Keratinocyte (primary cell): Measurements from ENCODE around the gene GOLGA6B.
"Not testable (repeated sequence)": the region's sequence is repeated elsewhere in the genome, so short reads cannot be mapped to it uniquely, and the experiment has no call there.

Experiments
- CTCF ChIP-seq, 3 experiments: IDR thresholded peaks in 1 of 3; conservative IDR thresholded peaks in 1 of 3; optimal IDR thresholded peaks in 1 of 3; 2 replicates in 2 of 3; 3 replicates in 1 of 3; pipeline versions ENCODE3 to v1.5.1; 2011; ENCODE audit warnings: low read length in 3 of 3, mild to moderate bottlenecking in 3 of 3, moderate library complexity in 2 of 3, control low read depth in 1 of 3, inconsistent platforms in 1 of 3; ENCODE audit not compliant: insufficient read depth in 2 of 3; ENCODE audit errors: extremely low read depth in 1 of 3
- EZH2 ChIP-seq: IDR thresholded peaks from one replicate; pipeline ENCODE4 v1.6.1; 2012; ENCODE audit warnings: inconsistent platforms, mild to moderate bottlenecking, low read length, moderate library complexity

- TF ChIP-seq EZH2 = not testable (repeated sequence)
- peak in 1 of 3 experiments; percentile 16 for TF ChIP-seq CTCF (optimal IDR thresholded peaks at IDR 0.05 in 1 of 3, IDR thresholded peaks at IDR 0.05 in 1 of 3, conservative IDR thresholded peaks at IDR 0.05 in 1 of 3; ENCODE audit: extremely low read depth in 1 of 3, insufficient read depth in 2 of 3, low read length in 3 of 3)
These were observed 26.0 kb upstream of the GOLGA6B start for GRCh38 chr15:72628249-72629067.
